Measurements from ENCODE around the gene PTPRR.
"Not testable (repeated sequence)": the region's sequence is repeated elsewhere in the genome, so short reads cannot be mapped to it uniquely, and the experiment has no call there.

PTPRR gene

DNA sequence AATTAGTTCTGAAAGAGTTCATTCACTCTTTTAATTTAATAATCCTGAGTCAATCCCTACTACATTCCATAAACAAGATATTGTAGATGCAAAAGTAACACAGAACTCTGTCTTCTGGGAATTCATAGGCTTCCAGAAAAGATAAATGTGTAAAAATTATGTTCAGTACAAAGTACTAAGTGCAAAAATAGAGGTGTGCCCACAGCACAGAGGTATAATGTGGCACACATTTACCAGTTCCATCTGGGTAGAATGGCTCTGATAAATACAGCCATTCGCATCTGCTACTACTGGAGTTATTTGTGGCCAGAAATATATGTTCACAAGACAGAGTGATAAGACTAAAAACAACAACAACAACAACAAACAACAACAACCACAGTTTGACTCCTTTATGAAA, 171.7 kb downstream of the PTPRR start:
- H3K9ac ChIP-seq (ENCODE audit: low read depth, low read length), result no peak overlapping the region
- no peaks in the 10 kb centered on the region for H3K36me3 ChIP-seq (ENCODE audit: insufficient read depth, low read length)
- no peaks in the 10 kb centered on the region for H3K9me3 ChIP-seq (ENCODE audit: control insufficient read depth, insufficient read depth, low read length)
- H3K4me1 ChIP-seq (ENCODE audit: insufficient read depth, low read length), result no peaks in the 10 kb centered on the region

DNA sequence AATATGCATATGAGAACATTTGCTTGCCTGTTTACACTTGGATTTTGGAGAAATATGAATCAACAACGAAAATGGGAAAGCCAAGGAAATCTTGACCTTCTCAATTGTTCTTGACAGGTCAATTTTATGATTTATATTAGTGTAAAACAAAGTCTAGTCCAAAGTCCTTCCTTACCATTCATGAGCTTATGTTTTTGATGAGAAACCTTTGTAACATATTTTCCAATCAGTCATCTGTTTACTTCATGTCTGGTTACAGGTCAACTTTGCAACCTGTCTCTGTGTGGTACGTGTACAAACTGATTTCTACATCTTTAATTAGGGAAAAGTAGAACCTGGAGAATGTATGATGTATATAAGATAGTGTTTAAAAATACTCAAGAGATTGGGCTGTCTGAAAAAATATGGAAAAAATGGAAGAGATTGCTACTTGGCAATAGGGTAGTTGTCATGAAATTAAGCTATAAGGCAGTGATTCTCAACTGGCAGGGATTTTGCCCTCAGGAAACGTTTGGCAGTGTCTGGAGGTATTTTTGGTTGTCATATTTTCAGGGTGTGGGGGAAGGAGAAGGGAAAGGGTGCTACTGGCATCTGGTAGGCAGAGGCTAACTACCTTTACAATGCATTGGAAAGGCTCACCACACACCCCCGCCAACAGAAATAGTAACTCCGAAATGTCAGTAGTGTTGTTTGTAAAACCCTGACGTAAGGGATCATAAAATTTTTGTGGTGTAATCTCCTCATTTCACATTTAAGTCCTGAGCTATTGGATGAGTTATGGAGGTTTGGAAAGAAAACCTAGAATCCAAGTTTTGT, 172.9 kb downstream of the PTPRR start:
- no peaks in the 10 kb centered on the region for H3K36me3 ChIP-seq (ENCODE audit: insufficient read depth, low read length)

GRCh38 chr12:70745048-70745447, 175.5 kb downstream of the PTPRR start:
- Histone ChIP-seq H3K36me3 (ENCODE audit: insufficient read depth, low read length) (no peaks in the 10 kb centered on the region), H3K9ac (ENCODE audit: low read depth, low read length) (no peak overlapping the region), H3K9me3 (ENCODE audit: control insufficient read depth, insufficient read depth, low read length) (no peaks in the 10 kb centered on the region), H3K4me1 (ENCODE audit: insufficient read depth, low read length) (no peaks in the 10 kb centered on the region)

More for the DNA sequence above, 172.9 kb downstream of the PTPRR start:
- no peak overlapping the region for H3K9ac ChIP-seq (ENCODE audit: low read depth, low read length)
- no peaks in the 10 kb centered on the region for H3K4me1 ChIP-seq (ENCODE audit: insufficient read depth, low read length)
- H3K9me3 ChIP-seq (ENCODE audit: control insufficient read depth, insufficient read depth, low read length), result no peaks in the 10 kb centered on the region

- no peaks in the 10 kb centered on the region for H3K4me1 ChIP-seq (ENCODE audit: insufficient read depth, low read length)
- no peaks in the 10 kb centered on the region for H3K36me3 ChIP-seq (ENCODE audit: insufficient read depth, low read length)
- no peak overlapping the region for H3K9ac ChIP-seq (ENCODE audit: low read depth, low read length)
- no peaks in the 10 kb centered on the region for H3K9me3 ChIP-seq (ENCODE audit: control insufficient read depth, insufficient read depth, low read length)
These were observed 176.4 kb downstream of the PTPRR start for GRCh38 chr12:70744178-70744577.

GRCh38 chr12:70741256-70741655, 179.3 kb downstream of the PTPRR start:
- no peaks in the 10 kb centered on the region for H3K36me3 ChIP-seq (ENCODE audit: insufficient read depth, low read length)
- no peaks in the 10 kb centered on the region for H3K9me3 ChIP-seq (ENCODE audit: control insufficient read depth, insufficient read depth, low read length)
- no peaks in the 10 kb centered on the region for H3K4me1 ChIP-seq (ENCODE audit: insufficient read depth, low read length)

DNA sequence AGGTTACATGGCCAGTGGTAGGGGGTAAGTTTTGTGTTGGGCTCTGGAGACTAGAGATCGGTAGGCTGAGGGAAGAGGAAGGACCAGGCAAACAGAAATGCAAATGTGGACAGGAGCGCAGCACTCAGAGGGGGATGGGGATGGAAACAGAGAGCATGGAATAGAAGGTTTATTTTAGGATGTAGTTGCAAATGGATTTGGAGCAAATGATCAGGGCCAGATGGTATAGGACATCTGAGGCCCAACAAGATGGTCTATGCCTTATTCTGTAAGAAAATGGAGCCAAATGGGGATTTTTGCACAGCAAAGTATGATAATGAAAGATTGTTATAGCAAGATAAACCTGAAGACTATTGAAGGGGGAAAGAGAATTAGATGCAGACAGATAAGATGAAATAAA, 180.8 kb downstream of the PTPRR start:
- Histone ChIP-seq H3K36me3 (ENCODE audit: insufficient read depth, low read length) (no peaks in the 10 kb centered on the region), H3K9me3 (ENCODE audit: control insufficient read depth, insufficient read depth, low read length) (peaks cover 3% of the 10 kb centered on the region; the same call in 1 of the 2 replicates), H3K9ac (ENCODE audit: low read depth, low read length) (no peak overlapping the region), H3K4me1 (ENCODE audit: insufficient read depth, low read length) (no peaks in the 10 kb centered on the region)

More at GRCh38 chr12:70741256-70741655, 179.3 kb downstream of the PTPRR start:
- no peak overlapping the region for H3K9ac ChIP-seq (ENCODE audit: low read depth, low read length)

- no peaks in the 10 kb centered on the region for H3K4me1 ChIP-seq (ENCODE audit: insufficient read depth, low read length)
- peaks cover 3% of the 10 kb centered on the region; the same call in 1 of the 2 replicates for H3K9me3 ChIP-seq (ENCODE audit: control insufficient read depth, insufficient read depth, low read length)
- H3K36me3 ChIP-seq (ENCODE audit: insufficient read depth, low read length), result no peaks in the 10 kb centered on the region
- no peak overlapping the region for H3K9ac ChIP-seq (ENCODE audit: low read depth, low read length)
These were observed 184.0 kb downstream of the PTPRR start for GRCh38 chr12:70736351-70737133.

- H3K9me3 ChIP-seq (ENCODE audit: control insufficient read depth, insufficient read depth, low read length); H3K4me1 ChIP-seq (ENCODE audit: insufficient read depth, low read length); H3K9ac ChIP-seq (ENCODE audit: low read depth, low read length); H3K36me3 ChIP-seq (ENCODE audit: insufficient read depth, low read length): not testable (repeated sequence)
These were observed 185.3 kb downstream of the PTPRR start for GRCh38 chr12:70735197-70735596.

- Histone ChIP-seq H3K9me3 (ENCODE audit: control insufficient read depth, insufficient read depth, low read length) (peaks cover 3% of the 10 kb centered on the region; the same call in 1 of the 2 replicates), H3K4me1 (ENCODE audit: insufficient read depth, low read length) (no peaks in the 10 kb centered on the region), H3K9ac (ENCODE audit: low read depth, low read length) (no peak overlapping the region), H3K36me3 (ENCODE audit: insufficient read depth, low read length) (no peaks in the 10 kb centered on the region)
These were observed 187.2 kb downstream of the PTPRR start for GRCh38 chr12:70733385-70733784.

- H3K9ac ChIP-seq (ENCODE audit: low read depth, low read length), result no peak overlapping the region
- no peaks in the 10 kb centered on the region for H3K36me3 ChIP-seq (ENCODE audit: insufficient read depth, low read length)
- H3K9me3 ChIP-seq (ENCODE audit: control insufficient read depth, insufficient read depth, low read length), result peaks cover 3% of the 10 kb centered on the region; the same call in 1 of the 2 replicates
- H3K4me1 ChIP-seq (ENCODE audit: insufficient read depth, low read length), result no peaks in the 10 kb centered on the region
These were observed 188.3 kb downstream of the PTPRR start for GRCh38 chr12:70732287-70732686.

DNA sequence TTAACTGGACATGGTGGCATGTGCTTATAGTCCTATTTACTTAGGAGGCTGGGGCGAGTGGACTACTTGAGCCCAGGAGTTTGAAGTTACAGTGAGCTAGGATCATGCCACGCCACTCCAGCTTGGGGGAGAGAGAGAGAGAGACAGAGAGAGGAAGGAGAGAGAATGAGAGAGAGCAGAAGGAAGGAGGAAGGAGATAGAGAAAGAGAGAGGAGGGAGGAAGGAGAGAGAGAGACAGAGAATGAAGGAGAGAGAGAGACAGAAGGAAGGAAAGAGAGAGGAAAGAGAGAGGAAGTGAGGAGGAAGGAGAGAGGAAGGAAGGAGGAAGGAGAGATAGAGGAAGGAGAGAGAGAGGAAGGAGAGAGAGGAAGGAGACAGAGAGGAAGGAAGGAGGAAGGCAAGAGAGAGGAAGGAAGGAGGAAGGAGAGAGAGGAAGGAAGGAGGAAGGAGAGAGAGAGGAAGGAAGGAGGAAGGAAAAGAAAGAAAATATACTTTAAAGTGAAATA, 189.8 kb downstream of the PTPRR start:
- Histone ChIP-seq H3K4me1 (ENCODE audit: insufficient read depth, low read length) (no peaks in the 10 kb centered on the region), H3K9ac (ENCODE audit: low read depth, low read length) (no peak overlapping the region), H3K9me3 (ENCODE audit: control insufficient read depth, insufficient read depth, low read length) (peaks cover 3% of the 10 kb centered on the region; the same call in 1 of the 2 replicates), H3K36me3 (ENCODE audit: insufficient read depth, low read length) (no peaks in the 10 kb centered on the region)

GRCh38 chr12:70724444-70724843, 196.1 kb downstream of the PTPRR start:
- H3K9me3 ChIP-seq (ENCODE audit: control insufficient read depth, insufficient read depth, low read length), result no peaks in the 10 kb centered on the region
- no peak overlapping the region for H3K9ac ChIP-seq (ENCODE audit: low read depth, low read length)
- H3K4me1 ChIP-seq (ENCODE audit: insufficient read depth, low read length), result peaks cover 25% of the 10 kb centered on the region
- no peaks in the 10 kb centered on the region for H3K36me3 ChIP-seq (ENCODE audit: insufficient read depth, low read length)

DNA sequence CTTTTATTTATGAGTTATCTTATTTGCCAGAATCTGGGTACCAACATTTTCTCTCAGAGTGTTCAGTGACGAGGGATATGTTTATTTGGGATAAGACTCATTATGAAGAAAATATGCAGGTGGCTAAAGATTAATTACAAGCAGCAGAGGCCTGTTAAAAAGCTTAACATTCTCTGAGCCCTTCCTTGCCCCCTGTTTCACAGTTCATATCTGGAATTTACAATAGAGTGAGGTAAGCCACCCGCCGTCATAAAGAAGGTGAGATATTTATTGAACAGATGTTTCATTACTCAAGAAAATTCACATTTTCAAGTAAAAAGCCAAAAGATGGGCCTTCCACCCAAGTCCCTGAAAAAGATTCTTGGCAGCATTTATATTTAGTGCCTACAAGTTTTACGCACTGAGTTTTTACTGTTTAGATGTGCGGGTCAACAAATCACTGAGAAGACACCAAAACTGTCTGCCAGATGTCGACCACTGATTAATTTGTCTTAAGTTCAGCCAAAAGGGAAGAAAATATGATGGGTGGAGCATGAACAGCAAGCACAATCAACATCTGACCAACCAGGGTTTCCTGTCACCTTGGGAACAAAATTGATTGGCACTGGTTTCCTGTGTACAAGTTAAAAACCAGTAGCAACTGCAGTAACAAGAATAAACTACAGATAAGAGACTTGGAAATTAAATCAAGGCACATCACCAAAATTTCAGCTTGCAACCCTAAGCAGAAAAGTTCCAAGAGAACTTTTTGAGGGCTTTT, 197.8 kb downstream of the PTPRR start:
- no peaks in the 10 kb centered on the region for H3K9me3 ChIP-seq (ENCODE audit: control insufficient read depth, insufficient read depth, low read length)
- no peak overlapping the region for H3K9ac ChIP-seq (ENCODE audit: low read depth, low read length)
- H3K4me1 ChIP-seq (ENCODE audit: insufficient read depth, low read length), result peaks cover 34% of the 10 kb centered on the region
- no peaks in the 10 kb centered on the region for H3K36me3 ChIP-seq (ENCODE audit: insufficient read depth, low read length)

DNA sequence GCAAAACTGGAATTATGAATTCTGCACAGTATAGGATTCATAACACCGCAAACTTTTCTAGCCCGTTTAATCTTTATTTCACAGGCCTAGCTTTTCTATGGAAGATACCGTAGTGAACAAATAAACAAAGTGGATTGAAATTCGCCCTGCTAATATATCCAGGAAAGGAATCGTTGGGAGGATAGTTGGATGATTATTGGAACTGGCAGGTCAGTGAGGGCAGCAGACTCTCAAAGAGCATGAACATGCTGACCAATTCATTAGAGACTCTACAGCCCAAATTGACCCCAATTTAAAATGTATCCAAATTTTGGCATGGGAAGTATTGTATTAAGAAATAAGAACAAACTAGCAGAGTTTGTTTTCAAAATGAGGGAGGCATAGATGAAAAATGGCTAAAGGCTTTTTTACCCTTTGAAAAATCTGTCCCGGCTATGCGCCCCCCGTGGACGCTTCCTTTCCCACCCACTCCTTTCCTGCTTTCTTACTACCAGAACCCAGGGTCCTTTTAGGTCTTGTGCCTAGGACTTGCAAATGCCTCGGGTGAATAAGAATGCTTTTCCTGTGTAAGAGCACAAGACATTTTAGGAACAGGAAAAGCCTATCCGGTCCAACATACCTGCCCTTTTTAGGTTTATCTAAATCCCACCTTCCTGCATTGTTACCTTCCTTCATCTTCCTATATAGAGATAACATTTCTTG, 198.7 kb downstream of the PTPRR start:
- Histone ChIP-seq H3K4me1 (ENCODE audit: insufficient read depth, low read length) (peaks cover 34% of the 10 kb centered on the region), H3K36me3 (ENCODE audit: insufficient read depth, low read length) (no peaks in the 10 kb centered on the region), H3K9ac (ENCODE audit: low read depth, low read length) (no peak overlapping the region), H3K9me3 (ENCODE audit: control insufficient read depth, insufficient read depth, low read length) (no peaks in the 10 kb centered on the region)
